PFSK-1 (cell line): ENCODE results near the gene EVL.

Experiments used
- FOXP2 ChIP-seq: optimal IDR thresholded peaks from 2 replicates; pipeline ENCODE3; 2011; ENCODE audit warnings: borderline replicate concordance, control low read depth, inconsistent platforms; ENCODE audit not compliant: insufficient read depth; ENCODE audit errors: extremely low read length, extremely low read depth
- POLR2AphosphoS5 ChIP-seq: IDR thresholded peaks from 2 replicates; pipeline ENCODE4 v1.6.1; 2012; ENCODE audit warnings: low read depth, mild to moderate bottlenecking, control low read depth, low read length, moderate library complexity
- SIN3A ChIP-seq: IDR thresholded peaks from 2 replicates; pipeline ENCODE4 v1.6.1; 2012; ENCODE audit warnings: mild to moderate bottlenecking, low read length, moderate library complexity, borderline replicate concordance; ENCODE audit not compliant: insufficient read depth
- TAF1 ChIP-seq: IDR thresholded peaks from 2 replicates; pipeline ENCODE4 v1.6.1; 2012; ENCODE audit warnings: low read length, control low read depth, borderline replicate concordance; ENCODE audit not compliant: insufficient read depth
- TF ChIP-seq, protein P1 (sequence below), 2 experiments: IDR thresholded peaks; 2 replicates each; pipeline versions ENCODE4 v1.6.1 to v1.8.0; 2011 to 2012; ENCODE audit warnings: low read depth in 2 of 2, low read length in 2 of 2, control low read depth in 1 of 2, inconsistent platforms in 1 of 2, mild to moderate bottlenecking in 1 of 2, moderate library complexity in 1 of 2; ENCODE audit not compliant: insufficient read depth in 1 of 2

Gene EVL

GRCh38 chr14:100084591-100084990, 19.4 kb downstream of the EVL start:
- TF ChIP-seq FOXP2 (no peak), POLR2AphosphoS5 (no peak), TAF1 (no peak), SIN3A (no peak)
- TF ChIP-seq, protein P1, sequence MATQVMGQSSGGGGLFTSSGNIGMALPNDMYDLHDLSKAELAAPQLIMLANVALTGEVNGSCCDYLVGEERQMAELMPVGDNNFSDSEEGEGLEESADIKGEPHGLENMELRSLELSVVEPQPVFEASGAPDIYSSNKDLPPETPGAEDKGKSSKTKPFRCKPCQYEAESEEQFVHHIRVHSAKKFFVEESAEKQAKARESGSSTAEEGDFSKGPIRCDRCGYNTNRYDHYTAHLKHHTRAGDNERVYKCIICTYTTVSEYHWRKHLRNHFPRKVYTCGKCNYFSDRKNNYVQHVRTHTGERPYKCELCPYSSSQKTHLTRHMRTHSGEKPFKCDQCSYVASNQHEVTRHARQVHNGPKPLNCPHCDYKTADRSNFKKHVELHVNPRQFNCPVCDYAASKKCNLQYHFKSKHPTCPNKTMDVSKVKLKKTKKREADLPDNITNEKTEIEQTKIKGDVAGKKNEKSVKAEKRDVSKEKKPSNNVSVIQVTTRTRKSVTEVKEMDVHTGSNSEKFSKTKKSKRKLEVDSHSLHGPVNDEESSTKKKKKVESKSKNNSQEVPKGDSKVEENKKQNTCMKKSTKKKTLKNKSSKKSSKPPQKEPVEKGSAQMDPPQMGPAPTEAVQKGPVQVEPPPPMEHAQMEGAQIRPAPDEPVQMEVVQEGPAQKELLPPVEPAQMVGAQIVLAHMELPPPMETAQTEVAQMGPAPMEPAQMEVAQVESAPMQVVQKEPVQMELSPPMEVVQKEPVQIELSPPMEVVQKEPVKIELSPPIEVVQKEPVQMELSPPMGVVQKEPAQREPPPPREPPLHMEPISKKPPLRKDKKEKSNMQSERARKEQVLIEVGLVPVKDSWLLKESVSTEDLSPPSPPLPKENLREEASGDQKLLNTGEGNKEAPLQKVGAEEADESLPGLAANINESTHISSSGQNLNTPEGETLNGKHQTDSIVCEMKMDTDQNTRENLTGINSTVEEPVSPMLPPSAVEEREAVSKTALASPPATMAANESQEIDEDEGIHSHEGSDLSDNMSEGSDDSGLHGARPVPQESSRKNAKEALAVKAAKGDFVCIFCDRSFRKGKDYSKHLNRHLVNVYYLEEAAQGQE (IDR thresholded peaks at IDR 0.05; ENCODE audit: insufficient read depth in 1 of 2, low read depth in 2 of 2, low read length in 2 of 2): no peak

DNA sequence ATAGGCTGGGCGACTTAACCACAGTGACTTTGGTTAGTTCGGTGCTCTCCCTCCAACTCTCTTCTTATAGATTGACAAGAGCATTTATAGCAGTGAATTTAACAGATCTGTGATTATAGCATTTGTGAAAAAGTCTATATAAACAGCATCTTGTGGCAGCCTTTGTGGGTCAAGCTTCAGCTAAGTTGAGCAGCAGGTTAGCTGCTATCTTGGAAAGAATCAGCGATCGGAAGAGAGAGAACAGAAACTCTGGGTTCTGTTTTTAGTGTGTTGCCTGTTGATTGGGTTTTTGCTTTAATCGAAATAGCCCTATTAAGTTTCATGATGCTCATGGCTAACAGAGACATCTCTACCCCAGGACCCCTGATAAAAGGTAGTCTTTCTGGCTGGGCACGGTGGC, 20.2 kb downstream of the EVL start:
- TF ChIP-seq, protein P1 (IDR thresholded peaks at IDR 0.05; ENCODE audit: insufficient read depth in 1 of 2, low read depth in 2 of 2, low read length in 2 of 2): no peak
- TF ChIP-seq TAF1: no peak
- TF ChIP-seq FOXP2: no peak
- TF ChIP-seq POLR2AphosphoS5: no peak
- TF ChIP-seq SIN3A: no peak

DNA sequence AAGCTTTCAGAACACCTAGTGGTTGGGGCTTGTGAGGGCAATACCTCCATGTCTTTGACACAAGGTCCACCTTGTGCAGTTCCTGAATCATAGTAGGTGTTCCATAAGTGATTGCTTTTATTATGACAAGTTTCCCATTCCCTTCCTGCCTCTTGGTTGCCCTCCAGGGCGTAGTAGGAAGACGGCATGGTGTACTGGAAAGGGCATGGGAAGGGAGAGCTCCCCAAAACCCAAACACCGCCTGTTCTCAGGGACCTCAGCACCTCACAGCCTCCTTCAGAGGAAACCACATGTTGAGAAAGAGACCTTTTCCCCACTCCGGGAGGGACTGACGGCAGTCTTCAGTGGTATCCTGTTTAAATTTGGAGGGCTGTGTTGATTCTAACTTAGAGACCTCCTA, 21.1 kb downstream of the EVL start:
- TF ChIP-seq, protein P1 (IDR thresholded peaks at IDR 0.05; ENCODE audit: insufficient read depth in 1 of 2, low read depth in 2 of 2, low read length in 2 of 2): no peak
- no peak for TF ChIP-seq POLR2AphosphoS5
- no peak for TF ChIP-seq TAF1
- TF ChIP-seq FOXP2: no peak
- no peak for TF ChIP-seq SIN3A

- TF ChIP-seq POLR2AphosphoS5 (no peak), SIN3A (no peak), FOXP2 (no peak), TAF1 (no peak)
- TF ChIP-seq, protein P1 (IDR thresholded peaks at IDR 0.05; ENCODE audit: insufficient read depth in 1 of 2, low read depth in 2 of 2, low read length in 2 of 2): no peak
Observed at GRCh38 chr14:100088226-100088625, 23.0 kb downstream of the EVL start.

DNA sequence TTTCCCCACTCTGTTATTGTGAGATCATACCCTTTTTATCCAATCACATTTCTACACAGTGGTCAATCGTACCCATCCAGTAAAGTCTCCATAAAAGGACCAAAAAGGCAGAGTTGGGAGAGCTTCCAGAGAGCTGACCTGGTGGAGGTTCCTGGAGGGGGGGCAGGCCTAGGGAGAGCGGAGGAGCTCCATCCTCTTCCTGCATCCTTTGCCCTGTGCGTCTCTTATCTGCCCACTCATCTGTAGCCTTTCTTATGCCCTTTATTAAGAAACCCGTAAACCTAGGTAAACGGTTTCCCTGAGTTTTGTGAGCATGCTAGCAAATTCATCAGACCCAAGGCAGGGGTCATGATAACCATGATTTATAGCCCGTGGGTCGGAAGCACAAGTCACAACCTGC, 26.2 kb downstream of the EVL start:
- no peak for TF ChIP-seq FOXP2
- TF ChIP-seq POLR2AphosphoS5: no peak
- no peak for TF ChIP-seq SIN3A
- no peak for TF ChIP-seq TAF1
- TF ChIP-seq, protein P1 (IDR thresholded peaks at IDR 0.05; ENCODE audit: insufficient read depth in 1 of 2, low read depth in 2 of 2, low read length in 2 of 2): no peak
